IMR-90 (cell line): ENCODE data around the gene FBXO5. TPM values are rescaled to one million over a fixed set of nuclear protein-coding genes. Genes with fewer than 3 reads are reported as not detected.

ENCODE experiments used
- ATAC-seq: fragments of 200-7000 bp; cut with Tn5 transposase; 2 replicates; pipeline ENCODE4 v1.9.1; 2020; ENCODE audit warnings: low read depth, mild to moderate bottlenecking, moderate library complexity
- BruUV-seq: library from RNA; stranded (reverse); fragments of 400-500 nt; replicated peaks from 2 replicates; lab custom pipeline; 2021; lab: Mats Ljungman, UMichigan
- CTCF ChIA-PET: fragments of 300-600 bp; formaldehyde crosslinking; extraction: SDS; loops from one replicate; lab custom pipeline; 2021; ENCODE audit warnings: antibody characterized with exemption; lab: Yijun Ruan, JAX
- POLR2A ChIA-PET: fragments of 300-600 bp; sonication (Branson Sonifier 250); formaldehyde crosslinking; loops from one replicate; lab custom pipeline; 2022; ENCODE audit warnings: antibody characterized with exemption; ENCODE audit not compliant: unreplicated experiment; lab: Charles Lee
- DNase-seq: peaks from one replicate; pipeline ENCODE4 v3.0.0; 2013
- H2AFZ ChIP-seq: replicated peaks from 2 replicates; pipeline ENCODE3; 2013; ENCODE audit warnings: low read length, mild to moderate bottlenecking; ENCODE audit not compliant: poor library complexity
- H2AK5ac ChIP-seq: 2 replicates; pipeline ENCODE4 v1.6.1; 2013; ENCODE audit warnings: low read depth, low read length, inconsistent platforms
- H2AK9ac ChIP-seq: replicated peaks from 2 replicates; pipeline ENCODE3; 2013; ENCODE audit warnings: mild to moderate bottlenecking, low read depth, low read length, moderate library complexity; ENCODE audit not compliant: poor library complexity
- H2BK120ac ChIP-seq: 2 replicates; pipeline ENCODE4 v1.6.1; 2013; ENCODE audit warnings: low read depth, low read length, inconsistent platforms
- H2BK15ac ChIP-seq: 3 replicates; pipeline ENCODE4 v1.6.1; 2013; ENCODE audit warnings: low read depth, low read length, inconsistent platforms
- H2BK20ac ChIP-seq: 2 replicates; pipeline ENCODE4 v1.6.1; 2013; ENCODE audit warnings: low read depth, mild to moderate bottlenecking, inconsistent platforms, low read length, moderate library complexity
- H2BK5ac ChIP-seq: 2 replicates; pipeline ENCODE4 v1.6.1; 2013; ENCODE audit warnings: mild to moderate bottlenecking, low read depth, low read length, inconsistent platforms; ENCODE audit not compliant: poor library complexity, severe bottlenecking
- H3K14ac ChIP-seq: replicated peaks from 2 replicates; pipeline ENCODE4 v1.6.1; 2013; ENCODE audit warnings: low read depth, low read length, inconsistent platforms
- H3K18ac ChIP-seq: 2 replicates; pipeline ENCODE4 v1.6.1; 2013; ENCODE audit warnings: low read depth, low read length, control low read depth
- H3K23ac ChIP-seq: 2 replicates; pipeline ENCODE4 v1.6.1; 2013; ENCODE audit warnings: low read depth, low read length, inconsistent platforms
- H3K27ac ChIP-seq: 2 replicates; pipeline ENCODE4 v1.5.1; 2013; ENCODE audit warnings: mild to moderate bottlenecking, control low read depth, low read length; ENCODE audit not compliant: insufficient read depth
- H3K27me3 ChIP-seq: 2 replicates; pipeline ENCODE4 v1.6.1; 2013; ENCODE audit warnings: low read length; ENCODE audit not compliant: control insufficient read depth, insufficient read depth
- H3K36me3 ChIP-seq: 2 replicates; pipeline ENCODE4 v1.6.1; 2013; ENCODE audit warnings: low read length, mixed read lengths; ENCODE audit not compliant: control insufficient read depth, insufficient read depth
- H3K4ac ChIP-seq: 2 replicates; pipeline ENCODE4 v1.6.1; 2013; ENCODE audit warnings: low read depth, low read length, inconsistent platforms
- H3K4me1 ChIP-seq: 2 replicates; pipeline ENCODE4 v1.6.1; 2013; ENCODE audit warnings: low read length, mixed read lengths; ENCODE audit not compliant: control insufficient read depth, insufficient read depth
- H3K4me2 ChIP-seq: 2 replicates; pipeline ENCODE4 v1.6.1; 2013; ENCODE audit warnings: low read depth, mild to moderate bottlenecking, control low read depth, low read length, moderate library complexity
- H3K4me3 ChIP-seq: 2 replicates; pipeline ENCODE4 v1.5.1; 2013; ENCODE audit warnings: low read depth, mild to moderate bottlenecking, control low read depth, low read length, moderate library complexity; ENCODE audit not compliant: insufficient read depth
- H3K56ac ChIP-seq: 2 replicates; pipeline ENCODE4 v1.6.1; 2013; ENCODE audit warnings: low read length, inconsistent platforms; ENCODE audit not compliant: insufficient read depth; ENCODE audit errors: extremely low read depth
- H3K79me1 ChIP-seq, 2 experiments: 2 replicates each; pipeline ENCODE4 v1.6.1; 2013; ENCODE audit warnings: low read length in 2 of 2, inconsistent platforms in 1 of 2, low read depth in 1 of 2
- H3K9ac ChIP-seq: 2 replicates; pipeline ENCODE4 v1.6.1; 2013; ENCODE audit warnings: low read depth, low read length, control low read depth
- H3K9me1 ChIP-seq: 2 replicates; pipeline ENCODE4 v1.6.1; 2013; ENCODE audit warnings: low read length, inconsistent platforms; ENCODE audit not compliant: insufficient read depth
- H3K9me3 ChIP-seq: 2 replicates; pipeline ENCODE4 v1.6.1; 2013; ENCODE audit warnings: low read length; ENCODE audit not compliant: control insufficient read depth, insufficient read depth
- H4K20me1 ChIP-seq: 2 replicates; pipeline ENCODE4 v1.6.1; 2013; ENCODE audit warnings: low read length, inconsistent platforms; ENCODE audit not compliant: insufficient read depth
- H4K5ac ChIP-seq: 2 replicates; pipeline ENCODE4 v1.6.1; 2013; ENCODE audit warnings: mild to moderate bottlenecking, low read depth, low read length, control low read depth
- H4K8ac ChIP-seq, 2 experiments: 2 replicates each; pipeline ENCODE4 v1.6.1; 2013; ENCODE audit warnings: low read depth in 2 of 2, low read length in 2 of 2, control low read depth in 1 of 2, inconsistent platforms in 1 of 2
- H4K91ac ChIP-seq: 2 replicates; pipeline ENCODE4 v1.6.1; 2013; ENCODE audit warnings: low read depth, low read length, inconsistent platforms; ENCODE audit not compliant: insufficient read depth
- BHLHE40 ChIP-seq: fragments of 150-350 bp; IDR thresholded peaks from 2 replicates; pipeline ENCODE4 v1.6.1; 2016; ENCODE audit warnings: mild to moderate bottlenecking, low read depth, low read length
- ELK1 ChIP-seq: fragments of 150-350 bp; IDR thresholded peaks from 2 replicates; pipeline ENCODE4 v1.6.1; 2016; ENCODE audit warnings: low read depth, mild to moderate bottlenecking, low read length, moderate library complexity, borderline replicate concordance
- MAZ ChIP-seq: IDR thresholded peaks from 2 replicates; pipeline ENCODE4 v1.6.1; 2012; ENCODE audit warnings: low read depth, mild to moderate bottlenecking, low read length, improper control_type of control experiment, moderate library complexity, borderline replicate concordance
- MXI1 ChIP-seq: IDR thresholded peaks from 2 replicates; pipeline ENCODE4 v1.6.1; 2012; ENCODE audit warnings: low read depth, mild to moderate bottlenecking, low read length, moderate library complexity, borderline replicate concordance
- RAD21 ChIP-seq: IDR thresholded peaks from 2 replicates; pipeline ENCODE4 v1.6.1; 2012; ENCODE audit warnings: low read length, improper control_type of control experiment
- WGBS, 2 experiments: methylation state at CpG; one replicate each; pipeline versions ENCODE4 v1.1.5 to v1.1.7; 2013; ENCODE audit warnings: missing lambda C conversion rate in 2 of 2; ENCODE audit not compliant: insufficient read length in 1 of 2; ENCODE audit errors: extremely low coverage in 2 of 2; 5-methylcytosine and 5-hydroxymethylcytosine counted together
- dilution Hi-C: fragments of 300-500 bp; cut with HindIII; formaldehyde crosslinking; loops from one replicate; pipeline ENCODE4 v1.14.3; 2018; ENCODE audit warnings: low sequenced_read_pairs; ENCODE audit not compliant: unreplicated experiment
- in situ Hi-C: fragments of 300-500 bp; cut with MboI; formaldehyde crosslinking; loops from 3 replicates; pipeline ENCODE4 v1.14.3; 2019; ENCODE audit warnings: low sequenced_read_pairs, inconsistent platforms, mixed read lengths
- intact Hi-C: fragments of 100-400 bp; cut with micrococcal nuclease; formaldehyde crosslinking; loops from 2 replicates; pipeline ENCODE4 v1.10.0; 2022
- polyA plus RNA-seq, 3 experiments: library from polyadenylated mRNA; depleted of rRNA; stranded (reverse); fragments of >200 nt; gene quantifications; 2 replicates each; pipeline ENCODE4 v1.2.3, GENCODE V29; 2012; ENCODE audit warnings: low replicate concordance in 1 of 3
- total RNA-seq: library from RNA; depleted of rRNA; stranded (reverse); fragments of >200 nt; gene quantifications from 2 replicates; pipeline ENCODE4 v1.2.3, GENCODE V29; 2012

The FBXO5 gene
- total and polyA plus RNA-seq, 2 of the 4 experiments (the other 2 are of a cell fraction), result 11.8 to 16.7 TPM

- Histone ChIP-seq H2AFZ (no peak overlapping the region), H3K4ac (no peak overlapping the region), H2BK20ac (no peak overlapping the region), H3K14ac (no peak overlapping the region), H4K5ac (no peak overlapping the region), H3K9me3 (no peaks in the 10 kb centered on the region), H3K56ac (no peak overlapping the region), H2AK5ac (no peak overlapping the region), H2BK5ac (no peak overlapping the region), H3K4me2 (no peak overlapping the region), H3K23ac (no peak overlapping the region), H3K4me3 (no peak overlapping the region), H4K91ac (no peak overlapping the region), H3K36me3 (0 out of 2 replicates have a peak, but pooled peaks cover 2% of the 10 kb centered on the region), H2BK15ac (no peak overlapping the region), H3K79me1 (no peaks in the 10 kb centered on the region), H4K8ac (no peak overlapping the region), H3K27me3 (no peaks in the 10 kb centered on the region), H2AK9ac (no peak overlapping the region), H3K9me1 (peaks cover 4% of the 10 kb centered on the region; the same call in 1 of the 2 replicates), H4K20me1 (no peaks in the 10 kb centered on the region), H3K9ac (no peak overlapping the region), H3K4me1 (peaks cover 2% of the 10 kb centered on the region; the same call in 1 of the 2 replicates), H3K27ac (no peak overlapping the region), H3K18ac (no peak overlapping the region), H2BK120ac (no peak overlapping the region)
- CTCF ChIA-PET, result no interaction called here
- no CpG with 5 or more reads among the region's 3 CpGs for WGBS, 2 experiments
- POLR2A ChIA-PET, result no interaction called here
- ATAC-seq (no peak), DNase-seq (no peak)
- dilution Hi-C loops, result no loop called here
- no TSS peak for BruUV-seq
- intact Hi-C loops, result no loop called here
- TF ChIP-seq MAZ (no peak), ELK1 (no peak), BHLHE40 (no peak), RAD21 (no peak), MXI1 (no peak)
- in situ Hi-C loops, result no loop called here
Measured at GRCh38 chr6:153016846-153017245, 34.0 kb upstream of the FBXO5 start.
